Non-pigmented ciliary epithelial cell (primary cell): ENCODE results near the gene POGZ.
"Not testable (repeated sequence)": the region's sequence is repeated elsewhere in the genome, so short reads cannot be mapped to it uniquely, and the experiment has no call there.

Source experiments
- DNase-seq: peaks from one replicate; pipeline ENCODE4 v3.0.0-alpha.2; 2010; ENCODE audit warnings: low read depth

POGZ gene

DNA sequence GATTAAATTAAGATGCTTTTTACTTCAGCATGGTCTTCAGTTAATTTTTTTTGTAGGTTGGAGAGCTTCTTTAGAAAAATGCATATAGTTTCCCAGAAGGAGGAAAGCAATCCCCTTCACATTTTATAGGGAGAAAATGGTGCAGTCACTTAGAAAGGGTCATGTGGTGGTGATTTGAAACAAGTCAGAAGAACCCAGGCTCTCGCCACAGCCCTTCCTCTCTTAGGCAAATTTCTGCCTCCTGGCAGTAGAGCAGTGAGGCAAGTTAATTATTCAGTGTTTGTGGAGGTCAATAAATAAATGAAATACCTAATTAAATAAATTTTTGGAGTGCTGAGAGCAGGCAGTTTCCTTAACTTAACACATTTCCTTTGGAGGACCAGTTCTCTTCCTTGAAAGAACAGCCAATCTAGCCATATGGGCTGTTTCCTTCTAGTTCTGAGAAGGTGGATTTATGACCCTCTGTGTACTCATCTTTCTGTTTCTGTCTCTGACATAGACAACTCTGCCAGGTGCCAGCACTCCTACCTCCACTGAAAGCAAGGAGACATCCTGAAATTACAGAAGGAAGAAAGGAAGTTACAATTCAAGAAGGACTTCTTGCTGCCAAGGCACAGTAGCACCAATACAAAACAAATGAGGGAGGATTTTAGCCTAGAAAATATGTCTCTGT lies 19.0 kb upstream of the POGZ start:
- no peak for DNase-seq

DNA sequence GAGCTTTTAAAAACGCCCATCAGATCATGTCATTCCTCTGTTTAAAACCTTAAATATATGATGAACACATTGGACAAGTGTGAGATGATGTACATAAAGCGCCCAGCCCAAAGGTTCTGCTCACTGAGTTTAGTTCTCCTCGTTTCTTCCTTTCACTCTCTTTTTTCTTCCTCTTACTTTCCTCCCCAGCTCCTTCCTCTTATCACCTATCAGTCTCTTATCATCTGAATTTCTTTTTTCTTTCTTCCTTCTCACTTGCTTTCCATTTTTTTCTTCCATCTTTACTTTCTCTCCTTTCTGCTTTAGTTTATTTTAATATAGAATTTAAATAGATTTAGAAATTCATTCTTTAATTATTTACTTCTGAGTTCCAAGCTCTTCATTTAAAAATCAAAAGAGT lies 17.8 kb upstream of the POGZ start:
- no peak for DNase-seq

DNA sequence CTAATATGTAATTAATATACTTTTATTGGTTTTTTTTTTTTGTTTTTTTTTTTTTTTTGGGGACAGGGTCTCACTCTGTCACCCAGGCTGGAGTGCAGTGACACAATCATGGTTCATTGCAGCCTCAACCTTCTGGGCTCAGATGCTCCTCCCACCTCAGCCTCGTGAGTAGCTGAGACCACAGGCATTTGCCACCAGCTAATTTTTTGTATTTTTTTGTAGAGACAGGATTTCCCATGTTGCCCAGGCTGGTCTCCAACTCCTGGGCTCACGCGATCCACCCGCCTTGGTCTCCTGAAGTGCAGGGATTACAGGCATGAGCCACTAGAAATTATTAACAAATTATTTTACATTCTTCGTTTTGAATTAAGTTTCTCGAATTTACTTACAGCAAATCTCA lies 16.8 kb upstream of the POGZ start:
- no peak for DNase-seq

DNA sequence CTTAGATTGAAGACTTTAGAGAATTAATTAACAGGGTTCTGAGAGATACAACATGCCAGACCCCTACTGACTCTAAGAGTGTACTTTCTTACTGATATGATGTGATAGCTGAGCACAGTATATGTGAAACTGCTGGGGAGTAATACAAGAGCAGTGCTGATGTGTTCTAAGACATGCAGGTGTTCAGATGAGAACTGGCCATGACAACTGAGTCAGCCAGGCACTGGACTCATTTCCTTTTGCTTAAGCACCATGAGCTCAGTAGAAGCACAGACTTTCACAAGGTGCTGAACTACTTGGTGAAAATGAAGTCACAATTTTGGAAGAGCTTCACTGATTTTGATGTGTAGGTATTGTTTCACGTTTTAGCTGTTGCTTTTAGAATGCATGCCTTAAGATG lies 15.9 kb upstream of the POGZ start:
- DNase-seq: no peak

DNA sequence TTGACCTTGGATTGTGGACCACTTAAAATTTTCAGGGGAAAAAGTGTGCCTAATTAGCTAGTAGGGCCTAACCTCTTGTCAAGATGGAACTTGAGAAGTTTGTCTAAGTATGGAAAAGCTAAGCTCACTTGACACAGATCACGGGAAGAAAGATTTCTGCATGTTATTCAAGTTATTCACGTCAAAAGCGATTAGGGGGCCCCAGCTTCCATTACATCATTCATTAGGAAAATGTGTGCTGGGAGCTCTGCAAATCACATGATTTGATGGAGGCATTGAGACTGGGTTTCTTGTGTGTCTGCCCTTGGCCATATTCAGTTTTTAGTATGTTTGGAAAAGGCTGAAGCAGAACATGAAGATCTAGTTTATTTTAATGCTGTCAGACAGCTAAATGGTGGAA lies 15.5 kb upstream of the POGZ start:
- no peak for DNase-seq

DNA sequence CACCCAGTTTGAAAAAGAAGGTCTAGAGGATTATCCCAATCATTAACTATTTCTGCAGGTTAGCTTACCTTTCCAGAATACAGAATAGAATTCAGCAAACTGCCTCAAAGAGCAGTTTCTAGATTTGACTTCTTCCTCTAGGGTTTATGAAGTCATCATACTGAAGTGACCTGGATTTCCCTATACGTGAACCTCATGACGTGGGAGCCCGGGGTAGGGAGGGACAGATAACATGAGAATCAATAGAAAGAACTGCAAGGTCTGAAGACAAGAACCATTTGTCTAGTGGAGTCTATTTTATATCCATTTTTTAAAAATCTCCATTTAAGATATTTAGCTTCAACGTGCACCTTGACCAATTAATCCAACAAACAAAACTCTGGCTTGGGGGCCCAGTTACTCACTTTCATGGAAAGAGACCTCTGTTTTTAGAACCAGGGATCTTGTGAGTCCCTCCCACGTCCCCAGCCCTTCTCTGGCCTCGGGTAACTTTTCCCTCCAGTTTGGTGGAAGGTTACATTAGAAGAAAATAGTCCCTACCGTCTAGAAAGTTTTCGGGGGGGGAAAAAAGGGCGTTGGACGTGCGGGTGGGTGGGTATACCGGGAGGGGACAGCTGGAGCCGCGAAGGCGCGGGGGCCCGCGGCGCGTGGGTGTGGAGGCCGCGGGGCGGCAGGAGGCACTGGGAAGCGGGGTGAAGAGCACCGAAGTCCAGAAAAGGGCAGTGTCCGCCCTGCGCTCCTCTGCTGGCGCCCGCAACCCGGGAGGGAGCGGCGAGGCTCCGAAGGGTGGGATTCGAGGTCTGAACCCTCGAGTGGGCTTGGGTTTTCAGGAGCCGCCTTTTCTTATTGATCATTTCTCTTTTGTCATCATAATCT lies 13.8 kb upstream of the POGZ start:
- no peak for DNase-seq

DNA sequence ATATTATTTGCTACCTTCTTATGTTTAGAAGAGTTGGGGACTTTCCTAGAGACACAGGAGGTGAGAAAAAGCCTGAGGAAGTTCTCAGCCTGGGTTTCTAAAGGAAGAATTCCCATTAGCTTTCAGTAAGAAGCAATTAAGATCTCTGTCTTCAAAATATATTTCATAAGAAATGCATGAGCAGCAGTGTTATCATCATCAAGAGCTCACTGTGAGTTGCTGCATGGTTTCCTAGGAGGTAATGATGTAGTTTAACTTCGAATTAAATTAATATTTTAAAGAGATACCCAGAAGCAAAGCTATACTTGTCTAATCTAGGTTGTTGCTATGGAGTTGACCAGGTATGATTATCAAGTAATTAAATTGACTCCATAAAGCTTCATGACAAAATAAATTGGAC lies 5.7 kb upstream of the POGZ start:
- no peak for DNase-seq

DNA sequence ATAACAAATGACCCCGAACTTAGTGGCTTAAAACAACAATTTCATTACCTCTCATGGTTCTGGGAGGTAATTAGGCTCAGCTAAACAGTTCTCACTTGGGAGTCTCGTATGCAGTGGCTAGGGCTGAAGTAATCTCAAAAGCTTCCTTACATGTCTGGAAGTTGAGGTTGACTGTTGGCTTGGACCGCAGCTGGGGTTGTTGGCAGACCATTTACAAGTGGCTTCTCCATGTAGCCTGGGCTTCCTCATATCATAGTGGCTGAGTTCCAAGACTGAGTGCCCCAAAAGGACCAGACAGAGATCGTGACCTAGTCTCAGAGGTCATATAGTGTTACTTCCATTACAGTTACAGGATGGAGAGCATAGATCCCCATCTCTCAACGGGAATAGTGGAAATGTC lies 2.4 kb upstream of the POGZ start:
- no peak for DNase-seq

DNA sequence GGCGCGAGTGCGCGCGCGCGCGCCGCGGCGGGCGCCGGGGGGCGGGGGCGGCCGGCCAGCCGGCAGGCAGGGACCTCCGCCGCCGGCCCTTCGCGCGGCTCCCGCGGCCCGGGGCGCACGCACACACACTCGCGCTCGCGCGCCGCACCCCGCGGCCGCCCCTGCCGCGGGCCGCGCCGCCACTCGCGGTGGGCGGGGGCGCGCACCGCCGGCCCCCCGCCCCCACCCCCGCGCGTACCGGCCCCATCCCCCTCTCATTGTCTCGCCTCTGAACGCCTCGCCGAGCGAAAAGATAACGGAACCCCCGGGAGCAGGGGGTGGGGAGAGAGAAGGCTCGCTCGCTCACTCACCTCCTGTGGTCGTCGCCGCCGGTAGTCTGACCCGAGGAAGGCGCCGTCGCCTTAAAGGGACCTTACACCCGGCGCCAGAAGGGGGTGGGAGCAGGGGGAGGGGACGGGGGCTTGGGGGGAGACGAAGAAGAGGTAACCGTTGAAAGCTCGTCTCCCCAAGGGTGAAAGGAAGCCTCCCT lies 428 bp downstream of the POGZ start:
- no peak for DNase-seq

DNA sequence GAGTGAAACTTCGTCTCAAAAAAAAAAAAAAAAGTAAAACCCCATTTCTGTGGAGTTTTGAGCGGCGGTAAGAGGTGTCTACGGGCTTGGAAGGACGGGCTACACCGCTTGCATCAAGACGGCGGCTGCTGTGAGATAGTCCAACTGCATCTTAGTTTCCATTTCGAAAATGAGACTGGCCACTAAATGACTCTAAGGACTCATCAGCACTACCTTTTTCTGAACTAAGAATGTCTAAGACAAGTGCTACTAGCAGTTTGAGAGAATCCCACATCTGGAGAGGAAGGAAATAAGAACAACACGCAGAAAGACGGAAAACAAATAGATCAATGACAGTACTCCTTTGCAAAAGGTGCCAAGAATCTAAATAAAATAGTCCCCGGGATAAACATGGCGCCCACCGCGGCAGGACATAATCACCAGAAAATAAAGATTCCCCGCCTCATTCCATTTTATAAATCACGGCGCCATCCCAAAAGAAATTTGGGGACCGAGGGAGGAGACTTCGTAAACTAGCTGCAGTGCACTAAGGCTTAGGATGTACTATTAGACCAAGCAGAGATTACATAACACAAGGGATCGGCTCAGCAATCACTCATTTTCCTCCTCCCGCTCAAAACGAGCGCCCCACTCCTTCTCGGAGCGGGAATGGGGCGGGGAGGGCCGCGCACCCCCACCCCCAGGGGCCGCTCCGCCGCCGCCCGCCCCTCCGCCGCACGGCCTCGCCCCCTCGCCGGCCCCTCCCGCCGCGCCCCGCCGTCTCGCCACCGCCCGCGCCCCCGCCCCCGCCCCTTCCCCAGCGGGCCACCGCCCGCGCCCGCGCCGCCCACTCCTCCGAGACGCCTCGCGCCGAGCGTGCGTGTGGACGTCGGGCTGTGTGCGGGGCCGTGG lies 1.1 kb downstream of the POGZ start:
- DNase-seq: no peak

DNA sequence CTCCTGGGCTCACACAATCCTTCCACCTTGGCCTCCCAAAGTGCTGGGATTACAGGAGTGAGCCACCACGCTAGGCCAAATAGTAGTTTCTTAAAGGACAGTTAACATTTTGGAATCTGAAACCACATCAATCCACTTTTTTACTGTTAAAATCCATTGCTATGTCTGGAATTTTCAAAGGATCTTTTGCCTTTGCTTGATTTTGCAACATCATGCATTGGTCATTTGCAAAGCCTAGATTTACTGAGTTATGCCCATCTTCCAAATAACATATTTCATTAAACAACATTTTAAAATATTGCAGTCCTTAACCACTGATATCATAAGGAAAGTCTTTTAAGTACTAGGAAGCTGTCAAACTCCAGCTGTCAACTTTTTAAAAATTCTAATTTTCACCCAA lies 3.3 kb downstream of the POGZ start:
- no peak for DNase-seq

DNA sequence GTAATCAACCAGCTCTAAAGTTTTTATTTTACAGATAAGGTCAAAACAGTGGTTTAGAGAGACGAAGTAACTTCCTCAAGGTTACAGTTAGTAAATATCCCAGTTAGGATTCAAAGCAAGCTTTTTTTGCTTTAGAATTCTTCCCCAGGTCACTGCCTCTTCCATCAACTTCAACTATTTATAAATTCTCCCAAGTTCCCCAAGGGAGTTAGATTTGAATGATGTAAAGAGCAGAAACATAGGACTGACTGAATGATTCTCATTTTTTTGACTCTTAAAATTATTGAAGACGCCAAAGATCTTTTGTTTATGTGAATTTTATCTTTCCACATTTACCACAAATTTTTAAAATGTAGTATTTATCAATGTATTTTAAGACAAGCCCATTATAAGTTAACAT lies 4.1 kb downstream of the POGZ start:
- no peak for DNase-seq

DNA sequence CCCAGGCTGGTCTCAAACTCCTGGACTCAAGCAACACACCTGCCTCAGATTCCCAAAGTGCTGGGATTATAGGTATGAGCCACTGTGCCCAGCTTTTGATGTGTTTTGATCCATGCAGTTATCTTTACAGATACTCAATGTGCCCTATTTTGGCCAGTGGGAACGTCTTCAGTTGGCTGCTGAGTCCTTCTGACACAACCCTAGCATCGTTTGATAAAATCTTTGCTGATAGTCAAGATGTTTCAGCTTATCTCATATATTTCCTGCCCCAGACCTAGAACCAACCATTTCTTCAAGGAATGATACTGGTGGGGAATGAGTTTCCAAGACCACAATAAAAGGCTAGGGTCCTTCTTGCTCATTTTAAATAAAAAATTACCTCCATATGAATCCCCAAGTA lies 11.6 kb downstream of the POGZ start:
- no peak for DNase-seq

DNA sequence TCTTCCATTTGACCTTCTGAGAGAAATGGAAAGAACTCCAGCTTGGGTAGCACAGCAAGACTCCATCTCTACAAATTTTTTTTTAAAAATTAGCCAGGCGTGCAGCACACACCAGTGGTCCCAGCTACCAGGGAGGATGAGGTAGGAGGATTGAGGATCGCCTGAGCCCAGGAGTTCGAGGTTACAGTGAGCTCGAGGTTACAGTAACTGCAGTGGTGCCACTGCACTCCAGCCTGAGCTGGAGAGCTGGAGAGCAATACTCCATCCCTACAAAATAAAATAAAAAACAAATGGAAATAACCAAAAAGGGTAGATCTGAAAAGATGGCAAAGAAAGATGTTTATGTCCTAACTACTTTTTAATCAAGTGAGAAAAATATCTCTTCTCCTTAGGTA lies 14.5 kb downstream of the POGZ start:
- DNase-seq: no peak

DNA sequence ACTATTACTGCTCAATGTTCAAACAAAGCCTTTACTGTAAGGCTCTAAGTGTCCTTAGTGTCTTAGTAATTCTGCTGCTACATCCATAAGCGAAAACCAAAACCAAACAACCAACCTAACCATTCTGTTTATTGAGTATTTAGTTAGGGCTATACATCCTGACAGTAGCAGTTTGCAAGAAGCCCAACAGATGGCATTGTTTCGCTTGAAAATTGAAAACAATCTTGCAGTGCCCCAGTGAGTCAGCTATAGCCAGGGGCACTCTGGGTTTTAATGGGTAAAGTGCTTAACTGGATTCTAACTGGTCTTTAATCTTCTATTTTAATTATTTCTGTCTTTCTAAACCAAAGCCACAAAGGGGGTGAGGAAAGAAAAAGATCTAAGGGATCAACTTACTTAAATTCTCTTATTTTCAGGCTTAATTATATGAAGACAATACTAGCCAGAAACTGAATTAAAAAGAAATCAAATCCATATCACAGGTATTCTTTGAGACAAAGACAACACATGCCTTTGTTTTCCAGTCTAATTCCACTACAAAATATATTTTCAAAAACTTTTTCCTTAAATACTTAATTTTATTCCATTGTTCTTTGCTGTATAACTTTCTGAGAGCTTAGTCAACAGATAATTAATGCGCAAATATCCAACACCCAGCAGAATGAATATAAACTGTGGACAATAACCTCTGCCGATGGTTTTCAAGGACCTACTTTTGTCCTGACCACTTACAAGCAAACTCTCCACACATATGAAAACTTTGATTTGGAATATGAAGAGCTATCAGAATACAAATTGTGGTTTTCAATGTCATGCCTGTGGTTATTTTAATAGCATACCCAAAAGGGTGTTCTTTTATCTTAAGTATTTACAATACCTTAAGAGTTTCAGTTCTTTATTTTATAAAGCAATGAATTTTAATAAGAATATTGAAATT lies 15.2 kb downstream of the POGZ start:
- DNase-seq: peak; percentile 62

DNA sequence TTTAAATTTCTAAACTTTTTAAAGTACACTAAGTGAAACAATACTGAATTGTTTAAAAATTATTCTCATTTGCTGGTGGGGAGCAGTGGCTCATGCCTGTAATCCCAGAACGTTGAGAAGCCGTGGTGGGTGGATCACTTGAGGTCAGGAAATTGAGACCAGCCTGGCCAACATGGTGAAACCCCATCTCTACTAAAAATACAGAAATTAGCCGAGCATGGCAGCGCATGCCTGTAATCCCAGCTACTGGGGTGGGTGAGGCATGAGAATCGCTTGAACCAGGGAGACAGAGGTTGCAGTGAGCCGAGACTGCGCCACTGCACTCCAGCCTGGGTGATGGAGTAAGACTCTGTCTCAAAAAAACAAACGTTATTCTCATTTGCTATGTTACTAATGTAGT lies 21.9 kb downstream of the POGZ start:
- DNase-seq: not testable (repeated sequence)

DNA sequence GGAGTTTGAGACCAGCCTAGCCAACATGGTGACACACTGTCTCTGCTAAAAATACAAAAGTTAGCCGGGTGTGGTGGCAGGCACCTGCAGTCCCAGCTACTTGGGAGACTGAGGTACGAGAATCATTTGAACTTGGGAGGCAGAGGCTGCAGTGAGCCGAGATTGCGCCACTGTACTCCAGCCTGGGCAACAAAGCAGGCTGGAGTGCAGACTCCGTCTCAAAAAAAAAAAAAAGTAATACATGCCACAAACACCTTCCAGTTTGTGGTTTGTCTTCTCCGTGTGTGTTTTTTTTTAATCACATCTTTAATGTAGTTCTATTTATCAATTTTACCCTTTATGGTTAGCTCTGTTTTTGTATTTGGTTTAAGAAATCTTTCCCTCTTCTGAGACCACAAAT lies 22.3 kb downstream of the POGZ start:
- DNase-seq: no peak

DNA sequence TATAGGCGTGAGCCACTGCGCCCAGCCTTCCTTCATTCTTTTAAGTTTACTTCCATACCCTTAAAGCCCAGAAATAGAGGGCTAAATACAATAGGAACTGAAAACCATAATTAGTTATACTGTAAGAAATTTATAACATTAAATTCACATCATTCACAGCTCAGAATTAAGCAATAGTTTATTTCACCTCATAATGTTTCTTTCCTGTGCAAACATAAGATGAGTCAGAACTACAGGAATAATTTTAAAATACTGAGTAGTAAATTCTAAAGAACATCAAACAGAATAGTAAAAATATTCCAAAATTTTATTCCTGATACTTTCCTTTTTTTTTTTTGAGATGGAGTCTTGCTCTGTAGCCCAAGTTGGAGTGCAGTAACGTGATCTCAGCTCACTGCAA lies 24.1 kb downstream of the POGZ start:
- DNase-seq: no peak

DNA sequence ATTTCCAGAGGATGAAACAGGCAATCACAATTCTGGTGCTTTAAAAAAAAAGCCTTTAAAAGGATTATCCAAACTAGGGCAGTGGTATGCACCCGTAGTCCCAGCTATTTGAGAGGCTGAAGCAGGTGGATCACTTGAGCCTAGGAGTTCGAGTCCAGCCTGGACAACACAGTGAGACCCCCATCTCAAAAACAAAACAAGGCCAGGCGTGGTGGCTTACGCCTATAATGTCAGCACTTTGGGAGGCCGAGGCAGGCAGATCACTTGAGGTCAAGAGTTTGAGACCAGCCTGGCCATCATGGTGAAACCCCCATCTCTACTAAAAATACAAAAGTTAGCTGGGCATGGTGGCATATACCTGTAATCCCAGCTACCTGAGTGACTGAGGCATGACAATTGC lies 25.5 kb downstream of the POGZ start:
- DNase-seq: not testable (repeated sequence)

DNA sequence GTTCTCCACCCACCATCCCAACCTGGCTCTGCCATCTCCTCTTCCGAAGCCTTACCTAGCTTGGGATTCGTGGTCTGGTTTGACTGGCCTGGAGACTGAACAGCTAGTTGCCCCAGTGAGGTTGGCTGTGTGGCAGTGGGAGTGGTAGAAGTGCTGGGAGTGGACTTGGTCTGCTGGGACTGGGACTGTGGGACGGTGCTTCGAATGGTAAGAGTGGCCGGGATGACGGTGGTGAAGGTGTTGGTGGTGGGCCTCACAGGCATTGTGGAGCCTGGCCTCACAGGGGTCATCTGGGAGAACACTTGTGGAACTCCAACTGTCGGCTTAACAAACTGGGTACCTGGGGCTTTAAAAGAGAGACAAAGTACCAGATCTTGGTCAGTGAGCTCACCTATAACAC lies 31.2 kb downstream of the POGZ start:
- no peak for DNase-seq

DNA sequence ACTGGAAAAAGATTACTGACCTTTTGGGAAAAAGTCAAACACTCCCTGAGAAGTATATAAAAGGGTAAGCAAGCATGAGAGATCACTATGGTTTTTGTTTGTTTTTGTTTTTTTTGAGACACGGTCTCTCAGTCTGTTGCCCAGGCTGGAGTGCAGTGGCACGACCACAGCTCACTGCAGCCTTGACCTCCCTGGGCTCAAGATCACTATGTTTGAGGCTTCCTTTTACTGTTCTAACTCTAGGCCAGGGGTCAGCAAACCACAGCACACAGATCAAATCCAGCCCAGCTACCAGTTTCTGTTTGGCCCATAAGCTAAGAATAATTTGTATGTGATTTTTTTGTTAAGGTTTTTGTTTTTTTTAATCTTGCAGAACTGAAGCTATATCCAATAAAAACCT lies 34.2 kb downstream of the POGZ start:
- no peak for DNase-seq
